Prostate gland (tissue), 2 donors: ENCODE data around the gene SPARC. TPM values are rescaled to one million over a fixed set of nuclear protein-coding genes. Genes with fewer than 3 reads are reported as not detected.
"Not testable (repeated sequence)": the region's sequence is repeated elsewhere in the genome, so short reads cannot be mapped to it uniquely, and the experiment has no call there.

Source experiments
- DNase-seq: peaks from one replicate; pipeline ENCODE4 v3.0.0-alpha.2; 2019; ENCODE audit warnings: low spot score
- H3K27ac ChIP-seq, 2 donors: fragments of 200-600 bp; sonication (generic); 2 replicates each; pipeline ENCODE4 v1.5.1; 2017 to 2019
- H3K27me3 ChIP-seq: fragments of 200-600 bp; sonication (generic); replicated peaks from 2 replicates; pipeline ENCODE4 v1.5.1; 2019; ENCODE audit not compliant: insufficient read depth
- H3K36me3 ChIP-seq, 2 donors: fragments of 200-600 bp; sonication (generic); 1 replicate in 1 of 2; 2 replicates in 1 of 2; pipeline versions ENCODE4 v1.5.1 to v1.8.1; 2017 to 2019
- H3K4me1 ChIP-seq: fragments of 200-600 bp; sonication (generic); replicated peaks from 2 replicates; pipeline ENCODE4 v1.5.1; 2019
- H3K4me3 ChIP-seq, 2 donors: fragments of 200-600 bp; sonication (generic); 2 replicates each; pipeline ENCODE4 v1.5.1; 2017 to 2019
- H3K9me3 ChIP-seq: fragments of 200-600 bp; sonication (generic); 2 replicates; pipeline ENCODE4 v1.5.1; 2017
- CTCF ChIP-seq, 4 experiments: fragments of 200-600 bp in 2 of 4; fragments of 450-650 bp in 2 of 4; sonication (generic) in 2 of 4; IDR thresholded peaks; 1 replicate in 3 of 4; 2 replicates in 1 of 4; pipeline ENCODE4 v1.5.1; 2016 to 2019; ENCODE audit warnings: antibody characterized with exemption in 4 of 4, mild to moderate bottlenecking in 2 of 4, moderate library complexity in 2 of 4
- POLR2A ChIP-seq: fragments of 450-650 bp; IDR thresholded peaks from one replicate; pipeline ENCODE4 v1.6.1; 2016; ENCODE audit warnings: antibody characterized with exemption, mild to moderate bottlenecking
- POLR2AphosphoS5 ChIP-seq: sonication (generic); formaldehyde crosslinking; IDR thresholded peaks from one replicate; pipeline ENCODE4 v1.6.1; 2017; ENCODE audit warnings: antibody characterized with exemption
- WGBS: methylation state at CpG from one replicate; pipeline ENCODE4 v1.1.5; 2018; 5-methylcytosine and 5-hydroxymethylcytosine counted together
- intact Hi-C: fragments of 100-400 bp; cut with DNase I; formaldehyde crosslinking; loops from one replicate; pipeline ENCODE4 v1.14.2; 2022
- total RNA-seq, 2 donors: library from RNA; depleted of rRNA; stranded (reverse); fragments of >200 nt; gene quantifications; one replicate each; pipeline ENCODE4 v1.1.0, GENCODE V29; 2016

The SPARC gene
- total RNA-seq, result 1,000 to 10,000 TPM in 1 of 2 donors, 100 to 1,000 TPM in 1; 101 to 2,249 TPM

GRCh38 chr5:151686674-151687407 lies at the start of gene SPARC:
Gene SPARC, minus strand, starts transcription at chr5:151686915. Its CDS starts 10,727 bp downstream, at chr5:151676188.
- H3K9me3 ChIP-seq, result no peaks in the 10 kb centered on the region
- peak within 1 kb of the TSS; percentile 38 to 47 for H3K4me3 ChIP-seq
- peak within 1 kb of the TSS; percentile 80 to 83 for H3K27ac ChIP-seq
- peak; percentile 58 for TF ChIP-seq POLR2AphosphoS5
- no peak for TF ChIP-seq CTCF (IDR thresholded peaks at IDR 0.05)
- TF ChIP-seq POLR2A, result peak; percentile 59
- intact Hi-C loops, result no loop called here
- peak; percentile 55 for DNase-seq
- H3K36me3 ChIP-seq, result no peaks in the 10 kb centered on the region
- 2% methylated on average over 22 of the region's 22 CpGs for WGBS
- no peaks in the 10 kb centered on the region for H3K4me1 ChIP-seq
- H3K27me3 ChIP-seq, result no peaks in the 10 kb centered on the region

- Histone ChIP-seq H3K36me3 (no peaks in the 10 kb centered on the region), H3K4me3 (no peak overlapping the region), H3K27ac (no peak overlapping the region), H3K27me3 (no peaks in the 10 kb centered on the region), H3K4me1 (no peaks in the 10 kb centered on the region), H3K9me3 (no peaks in the 10 kb centered on the region)
- intact Hi-C loops, result no loop called here
- TF ChIP-seq POLR2A, result no peak
- no peak for DNase-seq
- WGBS, result 95% methylated on average over 1 of the region's 1 CpG
These were observed 48.9 kb upstream of the SPARC start for GRCh38 chr5:151735646-151736045.

GRCh38 chr5:151734064-151734408 lies 47.3 kb upstream of the SPARC start:
- no peaks in the 10 kb centered on the region for H3K36me3 ChIP-seq
- no peaks in the 10 kb centered on the region for H3K27me3 ChIP-seq
- no peak overlapping the region for H3K4me3 ChIP-seq
- no peak for DNase-seq
- no peaks in the 10 kb centered on the region for H3K4me1 ChIP-seq
- WGBS, result 96% methylated on average over 3 of the region's 3 CpGs
- intact Hi-C loops, result no loop called here
- H3K27ac ChIP-seq, result no peak overlapping the region
- no peaks in the 10 kb centered on the region for H3K9me3 ChIP-seq
- TF ChIP-seq POLR2AphosphoS5 (no peak), CTCF (IDR thresholded peaks at IDR 0.05) (no peak)

- Histone ChIP-seq H3K4me3 (no peak overlapping the region), H3K9me3 (no peaks in the 10 kb centered on the region), H3K4me1 (no peaks in the 10 kb centered on the region), H3K36me3 (no peaks in the 10 kb centered on the region), H3K27ac (no peak overlapping the region), H3K27me3 (no peaks in the 10 kb centered on the region)
- TF ChIP-seq CTCF (IDR thresholded peaks at IDR 0.05) (no peak), POLR2AphosphoS5 (no peak), POLR2A (no peak)
- 82% methylated on average over 9 of the region's 9 CpGs for WGBS
- intact Hi-C loops, result no loop called here
- DNase-seq, result no peak
These were observed 46.8 kb upstream of the SPARC start for GRCh38 chr5:151733358-151734063.

GRCh38 chr5:151730381-151730780 lies 43.7 kb upstream of the SPARC start:
- no peaks in the 10 kb centered on the region for H3K27me3 ChIP-seq
- WGBS, result 93% methylated on average over 7 of the region's 7 CpGs
- TF ChIP-seq POLR2A (no peak), POLR2AphosphoS5 (no peak), CTCF (IDR thresholded peaks at IDR 0.05) (no peak)

GRCh38 chr5:151729597-151729996 lies 42.9 kb upstream of the SPARC start:
- H3K27ac ChIP-seq, H3K4me1 ChIP-seq, H3K36me3 ChIP-seq, H3K9me3 ChIP-seq, H3K4me3 ChIP-seq, DNase-seq, H3K27me3 ChIP-seq, intact Hi-C loops: not testable (repeated sequence)
- 60% methylated on average over 5 of the region's 5 CpGs for WGBS

More at GRCh38 chr5:151730381-151730780, 43.7 kb upstream of the SPARC start:
- Histone ChIP-seq H3K36me3 (no peaks in the 10 kb centered on the region), H3K4me3 (no peak overlapping the region), H3K9me3 (no peaks in the 10 kb centered on the region), H3K27ac (no peak overlapping the region), H3K4me1 (no peaks in the 10 kb centered on the region)
- DNase-seq, result no peak
- intact Hi-C loops, result no loop called here
